Muscle layer of colon (tissue), 2 donors: Measurements from ENCODE around the gene NANOG.
"Not testable (repeated sequence)": the region's sequence is repeated elsewhere in the genome, so short reads cannot be mapped to it uniquely, and the experiment has no call there.

Experiments used
- H3K27ac ChIP-seq: one replicate; pipeline ENCODE4 v1.7.0; 2013; ENCODE audit warnings: low read depth, mild to moderate bottlenecking, low read length, moderate library complexity
- H3K27me3 ChIP-seq, 2 donors: one replicate each; pipeline ENCODE4 v1.7.0; 2013; ENCODE audit warnings: low read length in 2 of 2, mild to moderate bottlenecking in 2 of 2; ENCODE audit not compliant: insufficient read depth in 2 of 2, control insufficient read depth in 1 of 2
- H3K36me3 ChIP-seq: one replicate; pipeline ENCODE4 v1.7.0; 2013; ENCODE audit warnings: mild to moderate bottlenecking, low read length; ENCODE audit not compliant: insufficient read depth
- H3K4me1 ChIP-seq: one replicate; pipeline ENCODE4 v1.7.0; 2013; ENCODE audit warnings: mild to moderate bottlenecking, low read length; ENCODE audit not compliant: insufficient read depth
- H3K4me3 ChIP-seq, 2 donors: one replicate each; pipeline ENCODE4 v1.7.0; 2013; ENCODE audit warnings: low read length in 2 of 2, low read depth in 1 of 2, mild to moderate bottlenecking in 1 of 2, moderate library complexity in 1 of 2
- H3K9ac ChIP-seq: one replicate; pipeline ENCODE4 v1.7.0; 2013; ENCODE audit warnings: low read length
- H3K9me3 ChIP-seq: one replicate; pipeline ENCODE4 v1.7.0; 2013; ENCODE audit warnings: mild to moderate bottlenecking, low read length
- donor health status: abdominal sarcoma.
- donor health status: Adenocarcinoma of cecum.

NANOG gene

DNA sequence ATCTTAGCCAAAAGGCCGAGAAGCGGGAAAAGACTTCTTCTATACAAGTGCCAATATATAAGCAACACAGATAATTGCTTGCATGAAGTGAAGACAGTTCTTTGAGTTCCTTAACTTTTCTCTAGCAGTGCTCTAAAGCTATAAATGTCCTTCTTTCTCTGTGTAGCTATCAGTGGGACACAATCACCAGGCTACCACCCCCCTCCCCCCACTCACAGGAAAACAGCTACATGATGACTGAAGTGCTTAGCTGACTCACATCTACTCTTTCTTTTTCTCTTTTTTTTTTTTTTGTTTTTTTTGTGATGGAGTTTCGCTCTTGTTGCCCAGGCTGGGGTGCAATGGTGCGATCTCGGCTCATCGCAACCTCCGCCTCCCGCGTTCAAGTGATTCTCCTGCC is 53.2 kb downstream of the NANOG start:
- H3K27me3 ChIP-seq, H3K27ac ChIP-seq, H3K9ac ChIP-seq, H3K4me3 ChIP-seq, H3K4me1 ChIP-seq, H3K9me3 ChIP-seq, H3K36me3 ChIP-seq: not testable (repeated sequence)

DNA sequence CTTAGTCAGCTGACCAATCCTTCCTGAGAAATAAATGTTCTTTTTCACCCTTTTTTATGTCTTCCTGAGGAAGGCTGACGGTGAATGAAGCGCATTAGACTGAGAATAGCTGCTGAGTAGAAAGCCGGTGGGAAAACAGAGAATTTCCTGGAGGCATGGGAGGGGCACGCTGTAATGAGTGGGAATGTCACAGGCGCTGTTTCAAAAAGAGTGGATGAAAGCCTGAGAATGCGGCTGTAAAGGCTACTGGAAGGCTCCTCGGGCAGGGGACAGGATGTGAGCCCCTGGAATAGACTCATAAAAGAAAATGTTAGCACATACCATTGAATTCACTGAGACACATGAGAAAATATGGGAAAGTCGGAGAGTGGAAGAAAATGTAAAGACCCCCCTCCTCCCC is 53.9 kb downstream of the NANOG start:
- not testable (repeated sequence) for H3K4me3 ChIP-seq, H3K27ac ChIP-seq

DNA sequence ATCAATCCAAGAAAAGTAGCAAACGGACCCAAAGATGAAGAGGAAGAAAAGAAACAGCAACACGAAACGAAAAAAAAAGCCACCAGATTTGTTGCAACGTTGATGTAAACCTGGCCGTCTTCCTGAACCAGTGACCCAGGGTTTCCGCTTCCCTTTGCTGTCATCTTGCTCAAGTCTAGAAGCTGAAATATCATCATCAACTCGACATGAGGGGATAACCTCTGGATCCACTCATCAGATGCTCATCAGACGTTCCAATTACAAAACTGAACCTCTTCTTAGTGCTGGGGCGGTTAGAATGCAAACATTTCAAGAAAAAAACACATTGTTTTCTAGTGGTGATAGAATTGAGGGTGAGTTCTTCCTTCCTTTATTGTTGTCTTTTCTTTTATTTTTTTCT is 54.4 kb downstream of the NANOG start:
- H3K27ac ChIP-seq: not testable (repeated sequence)

More for the DNA sequence above, 53.9 kb downstream of the NANOG start:
- not testable (repeated sequence) for H3K27me3 ChIP-seq, H3K9ac ChIP-seq, H3K4me1 ChIP-seq, H3K36me3 ChIP-seq, H3K9me3 ChIP-seq

DNA sequence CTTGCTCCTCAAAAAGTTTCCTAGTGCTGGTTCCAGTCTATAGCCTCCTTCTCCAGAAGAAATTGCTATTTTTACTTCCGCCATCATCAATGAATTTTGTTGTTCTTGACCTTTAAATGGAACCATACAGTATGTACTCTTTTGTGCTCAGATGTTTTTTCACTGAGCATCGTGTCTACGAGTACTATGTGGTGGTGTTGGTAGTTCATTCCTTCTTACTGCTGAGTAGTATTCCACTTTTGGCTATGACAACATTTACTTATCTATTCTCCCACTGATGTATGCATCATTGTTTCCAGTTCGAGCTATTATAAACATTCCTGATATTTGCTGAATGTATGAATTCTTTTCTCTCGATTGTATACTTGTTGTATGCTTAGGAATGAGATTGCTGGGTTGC is 54.9 kb downstream of the NANOG start:
- H3K9me3 ChIP-seq: no peaks in the 10 kb centered on the region
- no peak overlapping the region for H3K27ac ChIP-seq
- H3K27me3 ChIP-seq: no peaks in the 10 kb centered on the region
- no peaks in the 10 kb centered on the region for H3K36me3 ChIP-seq
- no peaks in the 10 kb centered on the region for H3K4me1 ChIP-seq
- H3K9ac ChIP-seq: no peak overlapping the region
- H3K4me3 ChIP-seq: no peak overlapping the region

More for the DNA sequence above, 54.4 kb downstream of the NANOG start:
- H3K27me3 ChIP-seq, H3K9ac ChIP-seq, H3K36me3 ChIP-seq, H3K9me3 ChIP-seq, H3K4me1 ChIP-seq, H3K4me3 ChIP-seq: not testable (repeated sequence)

DNA sequence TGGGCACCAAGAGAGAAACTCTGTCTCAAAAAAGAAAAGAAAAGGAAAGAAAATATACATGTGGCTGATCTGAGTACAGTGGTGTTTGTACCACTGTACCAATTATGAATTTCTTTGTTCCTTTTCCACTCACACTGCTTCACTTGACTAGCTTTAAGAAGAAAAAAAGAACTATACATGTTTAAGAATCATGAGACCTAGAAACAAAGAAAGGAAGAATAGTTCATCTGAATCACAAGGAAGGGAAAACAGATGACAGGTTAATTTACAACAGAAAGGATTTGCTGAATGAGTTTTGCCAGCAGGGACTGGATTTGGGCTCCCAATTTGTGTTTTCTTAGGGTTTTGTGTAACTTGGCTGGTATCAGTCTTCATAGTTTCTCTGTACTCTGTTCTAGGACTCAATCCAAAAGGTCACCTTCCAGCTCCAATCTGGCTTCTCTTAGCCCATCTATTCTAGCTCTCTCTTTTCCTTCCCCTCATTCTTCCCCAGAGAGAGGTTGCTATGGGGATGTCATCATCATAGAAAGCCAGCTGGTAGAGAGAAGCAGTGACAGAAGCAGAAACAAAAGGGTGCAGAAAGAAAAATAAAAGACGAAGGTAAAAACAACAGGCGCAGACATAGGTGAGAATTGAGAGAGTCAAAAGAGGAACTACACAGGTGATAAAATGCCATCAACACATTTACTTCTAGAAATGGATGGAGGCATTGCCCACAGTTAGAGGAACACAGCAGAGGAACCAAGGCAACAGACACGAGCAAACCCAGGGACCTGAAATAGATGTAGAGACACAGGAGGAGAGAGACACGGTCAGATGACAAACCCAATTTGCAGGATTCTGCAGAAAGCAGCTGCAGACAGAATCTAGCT is 58.3 kb downstream of the NANOG start:
- not testable (repeated sequence) for H3K4me1 ChIP-seq, H3K9ac ChIP-seq, H3K9me3 ChIP-seq, H3K27ac ChIP-seq, H3K27me3 ChIP-seq, H3K4me3 ChIP-seq, H3K36me3 ChIP-seq

DNA sequence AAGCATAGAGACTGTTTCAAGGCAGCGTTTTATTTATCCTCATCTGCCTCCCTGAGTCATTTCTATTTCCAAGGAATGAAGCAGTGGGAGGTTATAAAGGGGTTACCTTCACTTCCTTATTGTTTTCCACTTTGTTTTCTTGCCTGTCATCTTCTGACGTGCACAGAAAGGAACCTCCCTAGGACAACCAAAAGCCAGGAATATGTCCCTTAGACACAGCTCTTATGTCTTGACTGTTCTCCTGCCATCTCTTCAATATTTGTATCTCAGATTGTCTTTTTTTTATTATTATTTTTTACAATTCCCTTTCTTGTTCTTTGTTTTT is 58.9 kb downstream of the NANOG start:
- H3K9ac ChIP-seq, H3K27ac ChIP-seq, H3K4me1 ChIP-seq, H3K36me3 ChIP-seq, H3K9me3 ChIP-seq, H3K27me3 ChIP-seq, H3K4me3 ChIP-seq: not testable (repeated sequence)
